SH-SY5Y (cell line): ENCODE measurements around the gene GSN.

Source experiments
- GATA2 ChIP-seq: IDR thresholded peaks from 2 replicates; pipeline ENCODE4 v1.6.1; 2011; ENCODE audit warnings: mild to moderate bottlenecking, low read depth, low read length
- GATA3 ChIP-seq: IDR thresholded peaks from 2 replicates; pipeline ENCODE4 v1.6.1; 2011; ENCODE audit warnings: low read depth, mild to moderate bottlenecking, low read length, moderate library complexity

Gene GSN

DNA sequence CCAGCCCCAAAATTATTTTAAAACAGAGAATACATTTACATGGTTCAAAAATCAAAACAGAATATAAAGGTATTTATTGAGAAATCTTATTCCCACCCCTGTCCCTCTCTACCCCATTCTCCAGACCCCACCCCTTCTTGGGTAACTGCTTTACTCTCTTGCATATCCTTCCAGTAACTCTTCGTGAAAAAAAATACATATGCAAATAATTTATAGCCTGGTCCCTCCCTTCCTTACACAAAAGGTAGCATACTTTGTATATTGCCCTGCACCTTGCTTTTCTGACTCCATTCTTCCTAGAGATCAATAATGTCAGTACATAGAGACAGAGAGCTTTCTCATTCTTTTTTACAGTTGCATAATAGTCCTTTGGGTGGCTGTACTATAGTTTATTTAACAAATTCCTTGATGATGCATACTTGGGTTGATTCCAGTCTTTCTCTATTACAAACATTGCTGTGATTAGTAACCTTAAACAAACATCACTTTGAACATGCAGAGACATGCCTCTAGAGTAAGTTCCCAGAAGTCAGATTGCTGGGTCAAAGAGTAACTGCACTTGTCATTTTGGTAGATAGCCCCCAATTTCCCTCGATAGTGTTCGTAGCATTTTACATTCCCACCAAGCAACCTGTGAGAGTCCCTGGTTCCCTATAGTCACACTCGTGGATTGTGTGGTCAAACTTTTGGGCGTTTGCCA lies 54.2 kb downstream of the GSN start:
- TF ChIP-seq GATA2 (no peak), GATA3 (no peak)

DNA sequence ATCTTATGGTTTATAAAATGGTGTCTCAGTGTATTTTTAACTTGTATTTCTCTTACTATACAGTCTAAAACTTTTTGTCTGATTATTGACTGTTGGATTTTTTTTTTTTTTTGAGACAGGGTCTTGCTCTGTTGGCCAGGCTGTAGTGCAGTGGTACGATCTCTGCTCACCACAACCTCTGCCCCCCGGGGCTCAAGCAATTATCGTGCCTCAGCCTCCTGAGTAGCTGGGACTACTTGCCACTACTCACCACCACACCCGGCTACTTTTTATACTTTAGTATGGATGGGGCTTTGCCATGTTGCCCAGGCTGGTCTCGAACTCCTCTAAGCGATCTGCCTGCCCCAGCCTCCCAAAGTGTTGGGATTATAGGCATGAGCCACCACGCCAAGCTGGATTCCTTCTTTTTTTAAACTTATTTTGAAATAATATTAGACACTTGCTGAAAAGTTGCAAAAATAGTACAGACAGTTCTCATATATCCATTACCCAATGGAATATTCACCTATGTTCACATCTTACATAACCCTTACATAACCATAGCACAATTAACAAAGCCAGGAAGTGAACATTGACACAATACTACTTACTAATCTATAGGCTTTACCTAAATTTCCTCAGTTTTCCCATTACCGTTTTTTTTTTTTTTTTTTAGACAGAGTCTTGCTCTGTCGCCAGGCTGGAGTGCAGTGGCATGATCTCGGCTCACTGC lies 54.9 kb downstream of the GSN start:
- TF ChIP-seq GATA3 (no peak), GATA2 (no peak)

DNA sequence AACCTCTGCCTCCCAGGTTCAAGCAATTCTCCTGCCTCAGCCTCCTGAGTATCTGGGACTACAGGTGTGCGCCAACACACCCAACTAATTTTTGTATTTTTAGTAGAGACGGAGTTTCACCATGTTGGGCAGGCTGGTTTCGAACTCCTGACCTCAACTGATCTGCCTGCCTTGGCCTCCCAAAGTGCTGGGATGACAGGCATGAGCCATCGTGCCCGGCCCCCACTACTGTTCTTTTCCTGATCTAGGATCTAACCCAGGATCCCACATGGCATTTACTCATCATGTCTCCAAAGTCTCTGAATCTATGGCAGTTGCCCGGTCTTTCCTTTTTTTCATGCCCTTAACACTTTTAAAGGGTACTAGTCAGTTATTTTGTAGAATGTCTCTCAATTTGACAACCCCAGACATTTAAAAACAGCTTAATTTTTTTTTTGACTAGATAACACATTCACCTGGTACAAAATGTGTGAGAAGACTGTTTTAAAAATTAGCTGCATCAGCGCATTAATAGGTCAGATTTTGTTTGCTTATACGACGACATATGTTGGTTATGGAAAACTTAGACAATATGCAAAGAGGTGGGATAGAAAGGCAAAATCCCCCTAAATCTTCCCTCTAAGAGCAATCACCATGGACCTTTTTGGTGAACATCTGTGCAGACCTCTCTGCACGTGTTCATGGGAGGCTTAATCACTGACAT lies 55.6 kb downstream of the GSN start:
- no peak for TF ChIP-seq GATA3

DNA sequence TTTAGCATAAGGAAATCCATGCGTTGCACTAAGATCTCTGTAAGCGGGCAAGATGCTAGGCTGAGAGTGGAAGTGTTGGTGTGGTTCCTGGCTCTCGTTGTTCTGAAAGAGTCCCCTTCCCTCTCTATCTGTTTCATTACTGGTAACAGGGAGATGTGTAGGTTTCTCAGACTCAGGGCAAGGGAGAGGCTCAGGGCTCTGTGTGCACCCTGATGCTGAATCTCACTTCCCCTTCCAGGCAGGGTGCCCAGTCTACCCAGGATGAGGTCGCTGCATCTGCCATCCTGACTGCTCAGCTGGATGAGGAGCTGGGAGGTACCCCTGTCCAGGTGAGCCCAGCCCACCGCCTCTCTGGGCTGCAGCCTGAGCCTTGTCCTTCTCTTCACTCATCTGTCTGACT lies 56.4 kb downstream of the GSN start:
- TF ChIP-seq GATA3 (no peak), GATA2 (no peak)

DNA sequence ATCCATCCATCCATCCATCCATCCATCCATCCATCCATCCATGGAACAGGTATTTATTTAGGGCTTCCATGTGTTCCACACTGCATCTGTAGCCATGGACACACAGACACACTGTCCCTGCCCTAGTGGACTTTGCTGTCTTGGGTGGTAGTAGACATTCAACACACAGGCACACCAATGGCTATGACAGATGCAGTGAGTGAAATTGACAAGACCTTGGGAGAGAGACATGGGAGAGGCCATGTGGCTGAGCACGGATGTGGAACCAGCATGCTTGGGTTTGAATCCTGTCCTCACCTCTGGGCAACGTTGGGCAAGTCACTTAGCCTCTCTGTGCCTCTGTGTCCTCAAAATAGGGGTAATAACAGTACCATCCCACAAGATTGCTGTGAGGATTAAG lies 56.8 kb downstream of the GSN start:
- TF ChIP-seq GATA3 (no peak), GATA2 (no peak)

DNA sequence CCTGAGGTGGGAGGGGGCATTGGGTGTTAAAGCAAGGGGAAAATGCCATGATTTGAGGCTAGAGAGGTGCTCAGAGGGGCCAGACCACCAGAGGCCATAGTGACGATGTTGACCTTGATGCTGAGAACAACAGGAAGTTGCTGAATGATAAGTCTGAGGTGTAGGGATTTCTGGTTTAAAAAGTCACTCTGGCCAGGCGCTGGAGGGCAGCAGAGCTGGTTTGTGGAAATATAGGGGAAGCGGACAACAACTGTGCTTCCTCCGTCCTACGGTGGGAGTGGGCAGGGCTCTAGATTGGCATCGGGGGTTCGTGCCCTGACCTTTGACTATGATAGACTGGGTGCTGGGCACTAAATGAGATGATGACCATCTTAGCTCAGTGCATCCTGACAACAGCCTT lies 57.4 kb downstream of the GSN start:
- TF ChIP-seq GATA3, result no peak
- no peak for TF ChIP-seq GATA2

DNA sequence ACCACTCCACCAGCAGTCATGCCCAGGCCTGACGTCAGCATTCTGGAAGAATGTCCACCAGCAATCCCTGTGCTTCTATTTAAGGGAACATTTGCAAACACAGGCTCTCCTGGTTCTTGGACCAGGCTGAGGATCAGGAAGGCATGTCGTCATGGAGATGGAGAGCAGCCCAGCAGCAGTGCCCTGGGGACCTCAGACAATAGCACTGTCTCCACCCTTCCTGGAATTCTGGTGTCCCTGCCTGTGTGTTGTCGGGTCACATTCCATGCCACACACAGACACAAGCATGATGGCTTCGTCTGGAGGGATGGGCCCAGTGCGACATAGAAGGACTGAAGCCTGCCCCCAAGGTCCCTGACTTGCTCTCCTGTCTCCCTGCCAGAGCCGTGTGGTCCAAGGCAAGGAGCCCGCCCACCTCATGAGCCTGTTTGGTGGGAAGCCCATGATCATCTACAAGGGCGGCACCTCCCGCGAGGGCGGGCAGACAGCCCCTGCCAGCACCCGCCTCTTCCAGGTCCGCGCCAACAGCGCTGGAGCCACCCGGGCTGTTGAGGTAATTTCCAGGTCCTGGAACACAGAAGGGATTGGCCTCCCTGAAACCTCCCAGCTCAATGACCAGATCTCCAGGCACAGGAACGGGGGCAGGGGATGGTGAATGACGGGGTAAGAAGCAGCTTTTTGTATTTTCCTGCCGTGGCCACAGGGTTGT lies 58.3 kb downstream of the GSN start:
- no peak for TF ChIP-seq GATA2
- TF ChIP-seq GATA3, result no peak

DNA sequence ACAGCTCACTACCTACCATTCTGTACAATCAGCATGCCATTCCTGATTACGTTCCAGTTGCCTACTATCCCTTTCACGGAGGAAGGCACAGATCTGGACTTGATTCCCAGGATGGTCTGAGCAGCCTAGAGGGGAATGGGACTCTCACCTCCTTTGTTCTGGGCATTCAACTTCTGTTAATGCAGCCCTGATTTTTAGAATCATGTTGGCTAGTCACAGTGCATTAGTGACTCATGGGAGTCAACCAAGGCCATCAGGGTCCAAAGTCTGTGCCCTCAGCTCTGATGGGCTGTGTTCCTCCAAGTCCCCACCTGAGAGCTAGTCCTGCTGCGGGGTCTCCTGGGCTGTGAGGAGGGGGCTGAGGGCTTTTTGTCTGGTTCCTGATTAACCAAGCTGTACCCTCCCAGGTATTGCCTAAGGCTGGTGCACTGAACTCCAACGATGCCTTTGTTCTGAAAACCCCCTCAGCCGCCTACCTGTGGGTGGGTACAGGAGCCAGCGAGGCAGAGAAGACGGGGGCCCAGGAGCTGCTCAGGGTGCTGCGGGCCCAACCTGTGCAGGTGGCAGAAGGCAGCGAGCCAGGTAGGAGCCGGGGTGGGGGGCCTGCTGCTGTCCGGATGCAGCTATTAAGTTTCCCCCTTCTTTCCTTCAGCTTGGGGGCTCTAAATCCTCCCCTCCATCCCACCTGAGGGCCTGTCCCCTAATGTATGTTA lies 59.1 kb downstream of the GSN start:
- no peak for TF ChIP-seq GATA2
- TF ChIP-seq GATA3, result no peak

DNA sequence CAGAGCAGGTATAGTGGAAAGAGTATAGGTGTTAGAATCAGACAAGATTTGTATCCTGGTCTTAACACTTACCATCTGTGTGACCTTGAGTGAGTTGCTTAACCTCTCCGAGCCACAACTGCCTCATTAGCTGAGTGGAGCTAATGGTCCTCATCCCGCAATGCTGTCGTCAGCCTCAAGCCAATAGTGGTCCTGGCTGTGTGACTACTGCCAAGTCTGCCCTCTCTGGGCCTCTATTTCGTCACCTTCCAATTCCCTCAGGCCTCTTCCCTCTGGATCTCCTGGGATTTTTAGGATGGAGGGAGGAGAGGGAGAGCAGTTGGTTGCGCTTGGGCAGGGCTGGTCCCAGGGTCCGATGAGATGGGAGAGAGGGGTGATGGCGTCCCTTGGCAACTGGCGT lies 60.5 kb downstream of the GSN start:
- TF ChIP-seq GATA2 (no peak), GATA3 (no peak)

DNA sequence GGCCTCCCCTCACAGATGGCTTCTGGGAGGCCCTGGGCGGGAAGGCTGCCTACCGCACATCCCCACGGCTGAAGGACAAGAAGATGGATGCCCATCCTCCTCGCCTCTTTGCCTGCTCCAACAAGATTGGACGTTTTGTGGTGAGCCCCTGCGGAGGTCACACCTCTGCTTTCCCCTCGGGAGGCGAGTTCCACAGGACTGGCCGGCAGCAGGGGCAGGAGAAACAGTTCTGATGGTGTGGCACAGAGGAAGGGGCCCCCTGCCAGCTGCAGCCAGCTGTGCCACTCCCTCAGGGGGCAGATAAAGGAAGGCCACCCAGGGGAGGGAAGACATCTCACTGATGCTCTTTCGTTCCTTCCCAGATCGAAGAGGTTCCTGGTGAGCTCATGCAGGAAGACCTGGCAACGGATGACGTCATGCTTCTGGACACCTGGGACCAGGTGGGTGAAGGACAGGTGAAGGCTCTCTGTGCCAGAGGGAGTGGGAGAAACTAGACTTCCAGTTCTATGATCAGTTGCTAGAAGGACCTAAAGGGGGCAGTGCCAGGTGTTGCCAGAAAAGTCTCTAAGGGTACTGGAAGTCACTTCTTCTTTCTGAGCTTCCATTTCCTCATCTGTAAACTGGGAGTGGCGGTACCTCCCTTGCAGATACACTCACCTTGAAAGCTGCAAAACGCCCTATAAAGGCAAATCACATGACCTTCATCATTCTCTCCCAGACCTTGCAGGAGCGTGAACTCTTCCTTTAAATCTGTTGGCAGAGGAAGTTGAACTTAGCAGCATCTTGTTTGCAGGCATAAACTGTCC lies 61.1 kb downstream of the GSN start:
- TF ChIP-seq GATA2 (no peak), GATA3 (no peak)

DNA sequence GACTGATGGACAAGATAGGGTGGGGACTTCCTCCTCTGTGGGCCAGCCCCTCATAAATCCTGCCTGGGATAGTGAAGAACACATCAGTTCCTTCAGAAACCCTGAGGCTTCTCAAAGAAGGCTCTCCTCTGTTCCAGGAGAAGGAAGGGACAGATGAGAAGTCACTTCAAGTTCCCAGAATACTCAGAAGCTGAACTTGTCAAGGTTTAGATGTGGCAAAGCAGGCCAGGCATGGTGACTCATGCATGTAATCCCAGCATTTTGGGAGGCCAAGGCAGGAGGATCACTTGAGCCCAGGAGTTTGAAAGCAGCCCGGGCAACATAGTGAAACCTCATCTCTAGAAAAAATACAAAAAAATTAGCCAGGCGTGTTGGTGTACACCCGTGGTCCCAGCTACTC lies 63.6 kb downstream of the GSN start:
- TF ChIP-seq GATA3 (no peak), GATA2 (no peak)

DNA sequence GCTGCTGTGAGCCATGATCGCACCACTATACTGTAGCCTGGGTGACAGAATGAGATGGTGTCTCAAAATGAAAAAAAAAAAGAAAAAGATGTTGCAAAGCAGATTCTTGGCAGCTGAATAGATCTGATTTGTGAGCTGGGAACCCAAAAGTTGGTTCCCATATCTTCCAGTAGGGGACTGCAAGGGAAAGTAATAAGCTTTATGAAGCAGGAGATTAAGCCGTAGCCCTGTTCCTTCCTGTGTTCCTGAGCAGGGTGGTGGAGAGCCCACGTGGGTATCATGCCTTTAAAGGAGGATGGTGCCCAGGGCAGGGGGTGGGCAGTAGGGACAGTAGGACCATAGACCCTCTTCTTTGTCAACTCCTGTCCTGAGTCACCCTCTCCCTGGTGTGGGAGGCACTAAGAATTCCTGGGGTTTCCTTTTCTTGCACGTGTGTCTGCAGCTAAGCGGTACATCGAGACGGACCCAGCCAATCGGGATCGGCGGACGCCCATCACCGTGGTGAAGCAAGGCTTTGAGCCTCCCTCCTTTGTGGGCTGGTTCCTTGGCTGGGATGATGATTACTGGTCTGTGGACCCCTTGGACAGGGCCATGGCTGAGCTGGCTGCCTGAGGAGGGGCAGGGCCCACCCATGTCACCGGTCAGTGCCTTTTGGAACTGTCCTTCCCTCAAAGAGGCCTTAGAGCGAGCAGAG lies 64.2 kb downstream of the GSN start:
- TF ChIP-seq GATA2, result no peak
- no peak for TF ChIP-seq GATA3

DNA sequence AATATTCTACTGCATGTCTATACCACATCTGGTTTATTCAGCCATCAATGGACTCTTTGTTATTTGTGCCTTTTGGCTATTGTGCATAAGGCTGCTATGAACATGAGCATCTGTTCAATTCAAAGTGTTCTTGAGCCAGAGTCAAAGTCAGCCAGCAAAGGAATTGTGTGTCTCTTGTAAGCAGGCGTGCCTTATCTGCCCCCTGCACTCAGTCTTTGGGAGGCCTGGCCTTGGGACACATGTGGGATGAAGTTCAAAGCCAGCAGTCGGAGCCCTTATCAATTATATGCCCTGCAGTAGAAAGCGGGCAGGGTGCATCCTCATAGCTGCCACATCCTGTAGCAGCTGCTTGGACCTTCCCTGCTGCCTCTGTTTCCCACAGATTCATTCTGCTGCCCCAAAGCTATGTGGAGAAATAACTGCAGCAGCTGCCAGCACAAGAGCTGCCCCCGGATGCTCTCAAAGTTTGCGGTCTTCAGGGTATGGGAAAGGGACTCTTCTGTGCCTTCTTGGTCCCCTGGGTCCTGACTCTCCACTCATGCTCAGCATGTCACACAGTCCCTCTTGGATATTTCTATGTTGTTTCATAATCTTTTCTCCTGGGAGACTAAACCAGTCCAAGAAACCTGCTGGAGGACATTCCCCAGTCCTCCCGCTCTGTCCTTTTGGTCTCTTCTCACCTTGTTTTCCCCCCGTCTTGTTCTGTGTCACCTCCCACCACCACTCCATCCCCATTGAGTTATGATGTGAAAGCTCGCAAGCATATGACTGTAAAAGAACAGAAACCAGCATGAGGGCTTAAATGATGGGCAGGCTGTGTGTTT lies 66.2 kb downstream of the GSN start:
- TF ChIP-seq GATA2 (no peak), GATA3 (no peak)
